ENCODE data around the gene COMMD10.
A peak's percentile ranks its signal among the peaks of the same experiment; 100 is the strongest.

COMMD10 gene

GRCh38 chr5:116265471-116265870 is 180.6 kb downstream of the COMMD10 start:
- no peak for TF ChIP-seq CTCF (conservative IDR thresholded peaks at IDR 0.05; ENCODE audit: low read depth, low read length)
- no peak for DNase-seq (ENCODE audit: low read depth)
- H3K4me3 ChIP-seq (ENCODE audit: low read depth, low read length) = no peak overlapping the region

- no peak for TF ChIP-seq CTCF (conservative IDR thresholded peaks at IDR 0.05; ENCODE audit: low read depth, low read length)
- H3K4me3 ChIP-seq (ENCODE audit: low read depth, low read length) = no peak overlapping the region
- no peak for DNase-seq (ENCODE audit: low read depth)
Observed at GRCh38 chr5:116271446-116272025, 186.7 kb downstream of the COMMD10 start.

GRCh38 chr5:116272281-116272941 is 187.6 kb downstream of the COMMD10 start:
- peak; percentile 36 for TF ChIP-seq CTCF (conservative IDR thresholded peaks at IDR 0.05; ENCODE audit: low read depth, low read length)
- H3K4me3 ChIP-seq (ENCODE audit: low read depth, low read length) = no peak overlapping the region
- peak; percentile 64 for DNase-seq (ENCODE audit: low read depth)

GRCh38 chr5:116273448-116274242 is 188.8 kb downstream of the COMMD10 start:
- no peak overlapping the region for H3K4me3 ChIP-seq (ENCODE audit: low read depth, low read length)
- TF ChIP-seq CTCF (conservative IDR thresholded peaks at IDR 0.05; ENCODE audit: low read depth, low read length) = no peak
- DNase-seq (ENCODE audit: low read depth) = peak; percentile 23

GRCh38 chr5:116274251-116274650 is 189.4 kb downstream of the COMMD10 start:
- no peak for DNase-seq (ENCODE audit: low read depth)
- no peak for TF ChIP-seq CTCF (conservative IDR thresholded peaks at IDR 0.05; ENCODE audit: low read depth, low read length)
- no peak overlapping the region for H3K4me3 ChIP-seq (ENCODE audit: low read depth, low read length)

GRCh38 chr5:116275282-116275681 is 190.5 kb downstream of the COMMD10 start:
- no peak overlapping the region for H3K4me3 ChIP-seq (ENCODE audit: low read depth, low read length)
- DNase-seq (ENCODE audit: low read depth) = no peak
- no peak for TF ChIP-seq CTCF (conservative IDR thresholded peaks at IDR 0.05; ENCODE audit: low read depth, low read length)

Measured in choroid plexus epithelial cell (primary cell).